Measurements from ENCODE around the gene PROCA1. TPM values are rescaled to one million over a fixed set of nuclear protein-coding genes. Genes with fewer than 3 reads are reported as not detected.
"Not testable (repeated sequence)": the region's sequence is repeated elsewhere in the genome, so short reads cannot be mapped to it uniquely, and the experiment has no call there.

Gene PROCA1
- total RNA-seq, 1 experiment from 2014 or later: 2.0 TPM

DNA sequence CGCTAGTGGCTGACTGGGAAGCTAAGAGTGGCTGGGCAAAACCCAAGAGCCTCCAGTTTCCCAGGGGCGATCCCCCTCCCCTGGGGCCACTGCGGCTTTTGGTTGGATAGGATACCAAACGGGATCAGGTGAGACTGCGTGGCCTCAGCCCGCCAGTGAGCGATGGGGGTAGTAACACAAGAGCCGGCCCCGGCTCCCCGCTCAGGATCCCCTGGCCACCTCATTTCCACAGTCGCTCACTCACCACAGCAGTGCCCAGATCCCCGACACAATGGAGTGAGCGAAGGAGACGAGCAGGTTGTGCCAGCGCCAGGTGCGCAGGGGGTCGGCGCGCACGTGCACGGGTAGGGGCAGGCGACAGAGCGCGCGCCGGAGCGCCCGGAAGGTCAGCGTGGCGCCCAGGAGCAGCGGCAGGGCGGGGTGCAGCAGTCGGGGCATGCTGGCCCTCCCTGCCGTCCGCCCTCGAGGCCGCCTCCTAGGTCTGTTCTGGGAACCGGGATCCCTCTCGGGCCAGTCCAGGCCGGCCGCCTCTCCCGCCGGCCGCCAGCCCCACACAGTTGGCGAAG lies 14.1 kb upstream of the PROCA1 start:
- peak; percentile 83 for DNase-seq (ENCODE audit: low spot score)

DNA sequence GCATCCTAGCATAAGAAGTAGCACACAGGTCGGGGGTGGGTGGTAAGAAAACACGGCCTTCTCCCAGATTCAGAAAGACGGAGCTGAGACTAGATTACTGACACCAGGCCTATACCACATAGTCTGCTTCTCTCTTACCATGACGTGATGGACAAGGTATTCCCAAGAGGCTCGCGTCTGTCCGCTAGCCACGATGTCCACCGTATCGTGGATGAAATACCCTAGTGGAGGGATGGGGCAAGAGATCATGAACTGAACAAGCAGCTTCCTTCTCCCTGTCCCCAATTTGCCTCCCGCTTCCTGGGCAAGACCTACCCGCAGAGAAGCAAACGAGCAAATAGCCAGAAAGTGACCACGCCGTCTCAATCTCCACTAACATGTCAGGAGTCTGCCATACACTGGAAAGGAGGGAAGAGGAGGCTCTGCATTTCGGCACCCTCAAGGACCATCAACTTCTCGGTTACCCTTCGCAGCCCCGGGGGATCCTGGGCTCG lies 13.5 kb upstream of the PROCA1 start:
- peak; percentile 46 for DNase-seq (ENCODE audit: low spot score)

DNA sequence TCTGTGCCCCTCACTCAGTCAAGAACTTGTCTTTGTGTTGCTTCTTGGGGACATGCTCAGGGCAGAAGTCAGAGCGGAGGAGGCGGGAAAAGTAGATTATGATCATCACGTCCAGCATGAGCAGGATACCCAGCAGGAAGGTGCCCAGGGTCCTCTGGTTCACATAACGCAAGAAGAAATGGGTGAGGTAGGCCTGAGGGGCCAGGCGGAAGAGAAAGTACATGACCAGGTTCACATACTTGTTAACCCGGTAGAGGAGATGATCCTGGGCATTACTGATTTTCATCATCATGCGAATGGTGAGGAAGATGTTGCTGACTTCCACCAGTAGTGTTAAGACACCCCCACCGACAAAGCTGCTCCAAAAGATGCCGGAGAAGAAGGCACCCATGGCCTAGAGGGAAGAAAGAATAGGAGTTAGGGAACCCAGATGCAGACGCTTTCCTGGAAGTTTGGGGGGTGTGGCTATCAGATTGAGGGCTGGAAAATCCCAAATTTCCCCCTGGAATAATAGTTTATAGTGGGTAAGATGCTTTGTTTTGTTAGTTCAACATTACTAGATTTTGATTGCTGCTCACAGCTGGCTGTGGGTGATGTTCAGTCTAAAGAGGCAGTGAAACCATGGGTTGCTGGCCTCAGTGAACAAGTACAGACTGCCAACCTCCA lies 12.9 kb upstream of the PROCA1 start:
- no peak for DNase-seq (ENCODE audit: low spot score)

DNA sequence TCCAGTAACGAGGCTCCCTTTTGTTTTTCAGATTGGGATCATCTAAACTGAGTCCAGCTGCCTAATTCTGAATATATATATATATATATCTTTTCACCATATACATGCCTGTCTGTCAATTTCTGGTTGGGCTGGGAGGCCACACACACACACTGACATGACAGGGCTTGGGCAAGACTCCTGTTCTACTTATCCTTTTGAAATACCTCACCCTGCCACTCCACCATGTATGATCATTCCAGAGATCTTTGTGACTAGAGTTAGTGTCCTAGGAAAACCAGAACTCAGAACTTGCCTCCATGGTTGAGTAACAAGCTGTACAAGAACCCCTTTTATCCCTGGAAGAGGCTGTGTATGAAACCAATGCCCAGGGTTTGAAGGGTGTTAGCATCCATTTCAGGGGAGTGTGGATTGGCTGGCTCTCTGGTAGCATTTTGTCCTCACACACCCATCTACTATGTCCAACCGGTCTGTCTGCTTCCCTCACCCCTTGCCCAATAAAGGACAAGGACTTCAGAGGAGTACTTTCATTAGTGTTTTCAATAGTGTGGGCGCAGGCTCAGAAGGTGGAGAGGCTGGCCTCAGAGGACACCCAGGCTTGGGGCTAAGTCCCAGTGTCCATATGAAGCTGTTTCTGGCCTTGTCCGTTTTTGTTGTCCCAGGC lies 12.3 kb upstream of the PROCA1 start:
- DNase-seq (ENCODE audit: low spot score): not testable (repeated sequence)

DNA sequence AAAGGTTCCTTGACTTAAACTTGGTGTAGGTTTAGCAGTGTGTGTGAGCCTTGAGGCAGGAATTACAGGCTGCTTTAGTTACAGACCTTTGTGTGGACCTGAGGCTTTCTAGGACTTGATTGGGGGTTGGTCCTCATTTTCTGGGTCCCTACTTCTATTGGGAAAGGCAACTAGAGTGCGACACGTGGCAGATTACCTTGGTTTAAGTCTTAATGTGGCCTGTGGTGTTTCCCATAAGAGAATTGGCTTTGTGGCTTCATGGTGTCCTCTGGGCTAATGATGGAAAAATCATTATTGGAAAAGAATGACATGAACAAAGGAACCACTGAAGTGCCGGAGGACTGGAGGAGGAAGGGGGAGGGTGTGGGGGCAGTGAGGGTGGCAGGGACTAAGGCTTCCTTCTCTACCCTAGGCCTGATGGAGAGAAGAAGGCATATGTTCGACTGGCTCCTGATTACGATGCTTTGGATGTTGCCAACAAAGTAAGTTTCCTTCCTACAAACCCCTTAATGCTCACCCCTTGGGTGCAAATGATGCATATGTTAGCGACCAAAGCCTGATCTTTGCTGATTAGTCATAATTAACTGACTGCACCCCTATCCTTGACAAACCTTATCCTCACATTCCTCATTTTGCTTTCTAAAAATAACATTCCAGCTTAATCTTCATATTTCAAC lies 11.6 kb upstream of the PROCA1 start:
- DNase-seq (ENCODE audit: low spot score): no peak

DNA sequence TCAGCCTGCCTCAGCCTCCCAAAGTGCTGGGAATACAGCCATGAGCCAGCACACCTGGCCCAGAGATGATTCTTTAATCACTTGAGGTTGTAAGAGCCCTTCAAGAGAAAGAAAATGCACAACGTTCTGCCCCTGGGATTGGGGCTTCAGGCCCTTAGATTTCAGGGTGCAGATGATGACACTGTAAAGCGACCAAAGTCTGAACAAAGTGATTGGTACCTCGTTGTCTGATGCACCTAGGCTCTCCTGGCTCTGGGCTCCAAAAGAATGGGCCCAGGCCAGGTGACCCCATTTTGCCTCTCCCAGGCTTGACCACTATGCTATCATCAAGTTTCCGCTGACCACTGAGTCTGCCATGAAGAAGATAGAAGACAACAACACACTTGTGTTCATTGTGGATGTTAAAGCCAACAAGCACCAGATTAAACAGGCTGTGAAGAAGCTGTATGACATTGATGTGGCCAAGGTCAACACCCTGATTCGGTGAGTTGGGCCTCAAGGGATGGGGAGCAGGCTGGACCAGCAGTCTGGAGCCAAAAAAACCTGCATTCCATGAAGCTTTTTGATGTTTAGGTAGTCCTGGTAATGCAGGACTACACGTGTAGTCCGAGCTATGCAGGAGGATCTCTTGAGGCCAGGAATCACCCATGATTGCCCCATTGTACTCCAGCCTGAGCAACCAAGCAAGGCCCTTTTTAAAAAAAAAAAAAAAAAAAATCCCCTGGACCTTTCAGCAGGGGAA lies 10.9 kb upstream of the PROCA1 start:
- no peak for DNase-seq (ENCODE audit: low spot score)

DNA sequence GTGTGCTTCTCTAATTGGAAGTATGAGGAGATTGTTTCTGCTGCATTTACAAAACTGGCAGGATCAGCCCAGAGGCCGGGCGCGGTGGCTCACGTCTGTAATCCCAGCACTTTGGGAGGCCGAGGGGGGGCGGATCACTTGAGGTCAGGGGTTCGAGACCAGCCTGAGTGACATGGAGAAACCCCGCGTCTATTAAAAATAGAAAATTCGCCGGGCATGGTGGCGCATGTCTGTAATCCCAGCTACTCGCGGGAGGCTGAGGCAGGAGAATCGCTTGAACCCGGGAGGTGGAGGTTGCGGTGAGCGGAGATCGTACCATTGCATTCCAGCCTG lies 9.3 kb upstream of the PROCA1 start:
- not testable (repeated sequence) for DNase-seq (ENCODE audit: low spot score)

DNA sequence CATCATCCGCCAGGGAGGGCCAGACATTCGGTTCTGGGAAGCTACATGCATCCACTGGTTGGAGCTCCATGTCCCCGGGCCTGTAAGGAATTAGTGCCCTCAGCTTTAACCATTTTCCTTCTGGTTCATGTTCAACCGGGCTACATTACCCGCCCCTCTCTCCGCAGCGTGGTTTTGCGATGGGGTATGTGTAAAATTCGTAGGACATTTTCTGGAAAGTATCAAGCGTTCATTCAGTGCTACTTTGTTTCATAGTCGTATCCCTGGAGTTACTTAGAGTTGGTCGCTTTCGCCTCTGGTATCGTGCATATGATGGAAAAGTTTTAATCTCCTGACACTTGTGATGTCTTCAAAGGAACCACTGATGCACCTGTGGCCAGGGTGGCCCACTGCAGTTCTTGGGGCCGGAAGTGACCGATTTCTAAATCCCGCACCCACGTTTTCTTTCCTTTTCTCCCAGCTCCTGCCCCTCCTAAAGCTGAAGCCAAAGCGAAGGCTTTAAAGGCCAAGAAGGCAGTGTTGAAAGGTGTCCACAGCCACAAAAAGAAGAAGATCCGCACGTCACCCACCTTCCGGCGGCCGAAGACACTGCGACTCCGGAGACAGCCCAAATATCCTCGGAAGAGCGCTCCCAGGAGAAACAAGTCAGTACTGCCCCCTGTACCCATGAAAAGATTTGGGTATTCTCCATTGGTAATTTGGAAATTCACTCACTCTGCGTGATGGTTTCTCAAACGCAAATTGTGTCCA lies 8.7 kb upstream of the PROCA1 start:
- DNase-seq (ENCODE audit: low spot score): peak; percentile 42

DNA sequence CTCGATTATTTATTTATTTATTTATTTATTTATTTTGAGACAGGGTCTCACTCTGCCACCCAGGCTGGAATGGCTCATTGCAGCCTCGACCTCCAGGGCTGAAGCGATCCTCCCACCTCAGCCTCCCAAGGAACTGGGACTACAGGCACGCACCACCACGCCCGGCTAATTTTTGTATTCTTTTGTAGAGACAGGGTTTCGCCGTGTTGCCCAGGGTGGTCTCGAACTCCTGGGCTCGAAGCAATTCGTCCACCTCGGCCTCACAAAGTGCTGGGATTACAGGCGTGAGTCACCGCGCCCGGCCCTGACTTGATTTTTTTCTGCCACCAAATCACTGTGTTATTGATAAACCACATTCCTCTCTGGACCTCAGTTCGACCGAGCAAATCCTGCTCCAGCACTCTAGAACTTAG lies 7.3 kb upstream of the PROCA1 start:
- no peak for DNase-seq (ENCODE audit: low spot score)

DNA sequence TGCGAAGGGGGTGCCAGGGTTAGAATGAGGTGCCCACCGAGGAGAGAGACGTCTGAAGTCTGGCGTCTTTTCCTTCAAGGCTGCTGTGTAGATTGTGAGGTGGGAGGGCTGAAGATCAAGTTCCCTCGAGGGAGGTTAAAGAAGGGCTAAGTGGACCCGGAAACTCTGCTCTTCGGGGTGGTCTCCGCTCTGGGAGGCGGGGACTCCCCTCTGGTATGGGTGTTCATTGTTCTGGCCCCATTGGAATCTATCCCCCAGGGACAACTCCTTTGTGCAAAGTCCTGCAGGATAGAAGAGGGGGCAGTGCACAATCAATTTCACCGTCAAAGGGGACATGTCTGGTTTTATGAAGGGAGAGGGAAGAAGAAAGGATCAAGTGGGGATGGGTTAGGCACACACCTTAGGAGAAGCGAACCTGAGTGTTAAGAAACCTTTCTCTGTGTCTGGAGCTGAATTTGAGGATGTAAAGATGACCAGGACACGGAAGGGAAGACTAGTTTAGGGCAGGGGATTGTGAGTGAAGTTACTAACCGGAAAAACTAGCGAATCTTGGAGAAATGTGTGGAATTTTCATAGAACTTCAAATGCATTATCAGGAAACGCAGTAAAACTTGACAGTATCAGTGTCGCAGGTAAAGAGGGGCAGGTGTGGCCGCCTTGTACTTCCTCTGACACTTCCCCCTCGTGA lies 6.8 kb upstream of the PROCA1 start:
- DNase-seq (ENCODE audit: low spot score): no peak

DNA sequence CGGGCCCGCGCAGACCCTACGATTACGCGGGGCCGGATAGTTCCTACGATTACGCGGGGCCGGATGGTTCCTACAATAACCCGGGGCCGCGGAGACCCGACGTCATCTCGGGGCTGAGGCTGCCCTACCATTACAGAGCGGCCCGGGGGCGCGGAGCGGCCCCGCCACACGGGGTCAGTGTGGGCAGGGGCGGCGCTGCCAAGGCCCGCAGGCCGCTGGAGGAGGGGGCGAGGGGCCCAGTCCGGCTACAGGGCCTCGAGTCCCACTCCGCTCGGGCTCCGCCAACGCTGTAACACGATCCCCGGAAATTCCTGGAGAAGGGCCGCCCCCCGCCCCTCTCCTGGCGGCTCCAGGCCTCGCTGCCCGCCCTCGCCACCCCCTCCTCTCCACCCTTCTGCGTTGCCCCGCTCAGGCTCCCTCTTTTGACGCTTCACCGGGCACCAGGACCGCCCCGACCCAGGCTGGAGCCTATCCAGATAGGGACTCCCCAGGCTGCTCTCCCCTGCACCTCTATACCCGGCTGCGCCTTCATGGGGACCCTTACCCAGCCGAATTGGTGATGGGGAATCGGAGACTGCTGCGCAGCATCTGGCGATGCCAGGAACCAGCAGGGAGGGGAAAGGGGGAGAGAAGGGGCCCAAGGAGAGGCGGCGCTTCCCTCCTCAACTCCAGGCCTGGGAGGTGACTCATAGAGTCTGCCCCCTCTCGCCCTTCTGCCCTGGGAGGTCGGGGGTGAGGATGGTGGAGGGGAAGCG lies 6.1 kb upstream of the PROCA1 start, which contains the start of gene RAB34:
Gene RAB34, minus strand, starts transcription at position 291 of the 755 bp plus-strand sequence. CDS start 602 bp downstream, outside the sequence.
- DNase-seq (ENCODE audit: low spot score): peak; percentile 68

DNA sequence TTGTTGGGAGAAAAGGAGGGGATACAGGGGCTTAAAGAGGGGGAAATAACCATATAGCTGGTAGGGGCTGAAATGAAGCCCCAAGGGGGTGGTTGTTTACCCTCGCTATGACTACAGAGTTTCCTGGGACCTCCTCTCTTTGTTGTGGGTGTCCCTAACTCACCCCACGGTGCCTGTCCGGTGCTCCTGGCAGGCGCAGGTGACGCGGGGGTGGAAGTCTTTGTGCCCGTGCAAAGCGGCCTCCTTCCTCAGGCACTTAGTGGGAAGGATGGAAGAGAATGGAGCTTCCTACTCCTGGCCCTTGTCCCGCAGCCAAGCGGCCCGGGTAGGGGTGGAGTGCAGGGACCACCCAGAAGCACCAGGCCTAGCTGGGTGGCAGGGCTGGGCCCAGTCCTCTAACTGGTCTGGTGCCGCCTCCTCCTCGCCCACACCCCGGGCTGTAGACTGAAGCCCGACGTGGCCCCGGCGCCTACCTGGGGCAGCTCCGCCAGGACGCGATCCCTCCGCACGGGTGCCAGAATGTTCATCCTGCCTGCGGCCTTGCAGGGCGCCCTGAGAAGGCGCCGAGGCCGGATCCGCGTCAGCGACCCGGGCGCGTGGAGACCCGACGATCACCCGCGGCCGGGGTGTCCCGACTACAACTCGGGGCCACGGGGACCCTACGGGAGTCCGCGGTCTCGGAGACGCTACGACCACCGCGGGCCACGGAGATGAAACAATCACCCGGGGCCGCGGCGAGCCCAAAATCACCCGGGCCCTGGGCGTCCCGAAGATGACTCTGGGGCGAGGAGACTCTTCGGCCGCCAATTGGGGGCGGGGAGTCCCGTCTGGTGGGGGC lies 5.3 kb upstream of the PROCA1 start:
- DNase-seq (ENCODE audit: low spot score): no peak

DNA sequence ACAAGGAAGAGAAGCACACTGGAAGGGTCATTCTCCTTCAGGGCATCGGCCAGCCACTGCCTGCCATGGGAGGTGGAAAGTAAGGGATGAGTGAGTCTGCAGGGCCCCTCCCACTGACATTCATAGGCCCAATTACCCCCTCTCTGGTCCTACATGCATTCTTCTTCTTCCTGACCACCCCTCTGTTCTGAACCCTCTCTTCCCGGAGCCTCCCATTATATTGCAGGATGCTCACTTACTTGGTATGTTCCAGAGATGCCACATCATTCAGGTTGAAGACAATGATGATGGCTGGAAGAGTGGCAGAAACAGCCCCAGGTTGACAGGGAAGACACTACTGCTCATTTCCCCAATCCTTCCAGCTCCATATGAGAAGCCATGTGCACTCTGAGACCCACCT lies 3.5 kb upstream of the PROCA1 start:
- DNase-seq (ENCODE audit: low spot score): no peak

DNA sequence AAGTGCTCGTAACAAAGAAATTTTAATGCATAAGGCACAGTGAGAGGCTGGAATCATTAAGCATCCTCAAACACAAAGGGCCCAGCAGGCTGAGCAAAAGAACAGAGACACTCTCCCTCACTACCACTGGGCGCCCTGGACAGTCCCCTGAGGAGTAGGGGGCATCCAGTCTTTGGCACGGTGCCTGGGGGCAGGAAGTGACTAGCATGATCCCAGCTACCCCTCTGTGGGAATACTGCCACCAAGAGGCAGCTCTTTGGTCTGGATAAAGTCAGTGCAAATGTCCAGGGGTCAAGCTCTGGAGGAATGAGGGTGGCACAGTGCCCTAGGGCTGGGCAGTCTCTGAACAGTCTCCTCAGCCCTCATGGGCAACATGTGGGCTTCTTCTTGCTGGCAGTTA lies 2.6 kb upstream of the PROCA1 start:
- no peak for DNase-seq (ENCODE audit: low spot score)

DNA sequence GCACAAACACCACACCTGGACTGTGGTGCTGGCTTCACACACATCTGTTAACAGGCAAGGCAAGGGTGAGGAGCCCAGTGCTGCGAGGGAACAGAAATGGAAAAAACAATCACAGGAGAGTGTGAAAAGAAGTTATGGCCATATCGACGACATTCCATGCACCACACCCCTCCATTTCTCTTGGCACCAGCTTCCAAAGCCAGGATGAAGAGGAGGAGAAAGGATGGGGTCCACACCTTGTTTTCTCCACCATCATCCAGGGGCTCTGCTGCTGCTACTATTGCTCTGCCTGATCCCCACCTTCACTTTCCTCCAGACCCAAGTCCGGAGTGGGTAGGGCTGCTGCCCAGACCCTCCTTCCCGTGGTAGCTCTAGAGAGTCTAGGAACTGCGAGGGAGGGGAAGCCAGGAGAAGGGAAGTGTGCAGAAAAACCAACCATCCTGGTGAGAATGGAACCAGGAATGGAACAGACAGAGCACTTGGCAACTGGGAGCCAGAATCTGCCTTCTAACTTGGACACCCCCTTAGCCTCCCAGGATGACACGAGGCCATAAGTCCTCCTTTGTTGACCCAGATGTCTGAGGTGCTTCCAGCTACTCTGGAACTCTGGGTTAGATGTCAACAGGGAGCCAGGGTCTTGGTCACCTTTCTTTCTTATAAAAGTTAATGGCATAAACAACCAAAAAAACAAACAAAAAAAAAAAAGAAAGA lies 1.2 kb upstream of the PROCA1 start:
- DNase-seq (ENCODE audit: low spot score): no peak

DNA sequence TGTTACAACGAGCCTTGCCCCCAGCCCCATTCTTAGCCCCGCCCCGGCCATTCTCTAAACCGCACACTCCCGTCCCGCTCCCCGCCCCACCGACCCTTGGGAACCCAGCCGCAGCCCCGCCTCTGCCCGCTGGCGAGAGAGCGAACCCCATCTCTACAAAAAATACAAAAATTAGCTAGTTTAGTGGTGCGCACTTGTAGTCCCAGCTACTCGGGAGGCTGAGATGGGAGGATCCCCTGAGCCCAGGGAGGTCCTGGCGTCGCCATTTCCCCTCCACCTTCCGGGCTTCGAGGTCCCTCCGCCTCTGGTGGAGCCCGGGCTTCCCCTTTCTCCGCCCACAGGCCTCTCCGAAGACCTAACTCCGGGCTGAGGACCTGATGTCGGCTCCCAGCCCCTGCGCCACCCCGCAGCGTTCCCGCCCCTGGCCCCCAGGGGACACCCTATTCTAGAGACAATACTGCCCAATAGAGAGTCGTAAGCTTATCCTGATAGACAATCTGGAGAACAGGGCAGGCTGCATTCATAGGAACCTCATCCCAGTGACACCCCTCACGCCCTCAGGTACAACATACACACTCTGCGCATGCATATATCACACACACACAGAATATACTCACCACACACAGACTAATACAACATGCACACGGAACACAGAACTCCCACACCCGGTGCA lies 480 bp upstream of the PROCA1 start:
- DNase-seq (ENCODE audit: low spot score): no peak

DNA sequence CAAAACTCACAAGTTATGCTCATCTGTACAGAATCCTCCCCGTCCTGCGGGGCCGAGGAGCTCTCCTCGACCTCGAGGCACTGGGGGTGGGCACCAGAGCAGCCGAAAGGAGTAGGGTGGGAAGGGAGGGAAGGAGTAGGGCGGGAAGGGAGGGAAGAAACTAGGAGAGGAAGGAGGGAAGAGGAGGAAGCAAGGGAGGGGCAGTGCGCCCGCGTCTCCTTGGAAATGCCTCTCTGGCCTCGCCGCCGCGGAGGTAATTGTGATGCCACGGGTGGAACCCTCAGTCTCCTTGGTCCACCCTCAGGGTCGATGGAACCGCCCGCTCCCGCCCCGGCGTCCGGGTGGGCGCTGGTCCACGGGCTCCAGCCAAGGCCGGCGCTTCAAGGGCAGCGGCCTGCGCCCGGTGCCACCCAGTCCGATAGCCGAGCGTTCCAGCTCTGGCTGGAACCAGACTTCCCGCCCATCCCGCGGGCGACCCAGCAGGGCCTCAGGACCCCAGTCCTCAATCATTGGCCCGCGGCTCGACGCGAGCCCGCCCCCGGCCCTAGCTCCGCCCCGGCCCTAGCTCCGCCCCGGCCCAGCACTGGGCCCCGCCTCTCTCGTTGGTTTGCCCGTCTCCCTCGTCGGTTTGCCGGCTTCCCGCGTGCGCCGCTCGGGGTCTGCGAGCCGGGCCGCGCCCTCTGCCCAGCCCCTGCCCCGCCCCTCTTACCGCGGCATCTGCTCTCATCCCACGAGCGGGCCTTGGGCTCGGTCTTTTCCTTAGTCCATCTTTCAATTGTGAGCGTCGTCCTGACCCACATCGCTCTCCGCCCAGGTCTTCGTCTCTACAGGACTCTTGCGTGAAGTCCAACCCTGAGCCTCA lies 596 bp downstream of the PROCA1 start:
- DNase-seq (ENCODE audit: low spot score): peak; percentile 89
